IMR-90 (cell line): ENCODE data around the gene ORAI3. TPM values are rescaled to one million over a fixed set of nuclear protein-coding genes. Genes with fewer than 3 reads are reported as not detected.

Experiments used
- ATAC-seq: fragments of 200-7000 bp; cut with Tn5 transposase; 2 replicates; pipeline ENCODE4 v1.9.1; 2020; ENCODE audit warnings: low read depth, mild to moderate bottlenecking, moderate library complexity
- BruUV-seq: library from RNA; stranded (reverse); fragments of 400-500 nt; replicated peaks from 2 replicates; lab custom pipeline; 2021; lab: Mats Ljungman, UMichigan
- CTCF ChIA-PET: fragments of 300-600 bp; formaldehyde crosslinking; extraction: SDS; loops from one replicate; lab custom pipeline; 2021; ENCODE audit warnings: antibody characterized with exemption; lab: Yijun Ruan, JAX
- POLR2A ChIA-PET: fragments of 300-600 bp; sonication (Branson Sonifier 250); formaldehyde crosslinking; loops from one replicate; lab custom pipeline; 2022; ENCODE audit warnings: antibody characterized with exemption; ENCODE audit not compliant: unreplicated experiment; lab: Charles Lee
- DNase-seq: peaks from one replicate; pipeline ENCODE4 v3.0.0; 2013
- H2AFZ ChIP-seq: replicated peaks from 2 replicates; pipeline ENCODE3; 2013; ENCODE audit warnings: low read length, mild to moderate bottlenecking; ENCODE audit not compliant: poor library complexity
- H2AK5ac ChIP-seq: 2 replicates; pipeline ENCODE4 v1.6.1; 2013; ENCODE audit warnings: low read depth, low read length, inconsistent platforms
- H2AK9ac ChIP-seq: replicated peaks from 2 replicates; pipeline ENCODE3; 2013; ENCODE audit warnings: mild to moderate bottlenecking, low read depth, low read length, moderate library complexity; ENCODE audit not compliant: poor library complexity
- H2BK120ac ChIP-seq: 2 replicates; pipeline ENCODE4 v1.6.1; 2013; ENCODE audit warnings: low read depth, low read length, inconsistent platforms
- H2BK15ac ChIP-seq: 3 replicates; pipeline ENCODE4 v1.6.1; 2013; ENCODE audit warnings: low read depth, low read length, inconsistent platforms
- H2BK20ac ChIP-seq: 2 replicates; pipeline ENCODE4 v1.6.1; 2013; ENCODE audit warnings: low read depth, mild to moderate bottlenecking, inconsistent platforms, low read length, moderate library complexity
- H2BK5ac ChIP-seq: 2 replicates; pipeline ENCODE4 v1.6.1; 2013; ENCODE audit warnings: mild to moderate bottlenecking, low read depth, low read length, inconsistent platforms; ENCODE audit not compliant: poor library complexity, severe bottlenecking
- H3K14ac ChIP-seq: replicated peaks from 2 replicates; pipeline ENCODE4 v1.6.1; 2013; ENCODE audit warnings: low read depth, low read length, inconsistent platforms
- H3K18ac ChIP-seq: 2 replicates; pipeline ENCODE4 v1.6.1; 2013; ENCODE audit warnings: low read depth, low read length, control low read depth
- H3K23ac ChIP-seq: 2 replicates; pipeline ENCODE4 v1.6.1; 2013; ENCODE audit warnings: low read depth, low read length, inconsistent platforms
- H3K27ac ChIP-seq: 2 replicates; pipeline ENCODE4 v1.5.1; 2013; ENCODE audit warnings: mild to moderate bottlenecking, control low read depth, low read length; ENCODE audit not compliant: insufficient read depth
- H3K27me3 ChIP-seq: 2 replicates; pipeline ENCODE4 v1.6.1; 2013; ENCODE audit warnings: low read length; ENCODE audit not compliant: control insufficient read depth, insufficient read depth
- H3K36me3 ChIP-seq: 2 replicates; pipeline ENCODE4 v1.6.1; 2013; ENCODE audit warnings: low read length, mixed read lengths; ENCODE audit not compliant: control insufficient read depth, insufficient read depth
- H3K4ac ChIP-seq: 2 replicates; pipeline ENCODE4 v1.6.1; 2013; ENCODE audit warnings: low read depth, low read length, inconsistent platforms
- H3K4me1 ChIP-seq: 2 replicates; pipeline ENCODE4 v1.6.1; 2013; ENCODE audit warnings: low read length, mixed read lengths; ENCODE audit not compliant: control insufficient read depth, insufficient read depth
- H3K4me2 ChIP-seq: 2 replicates; pipeline ENCODE4 v1.6.1; 2013; ENCODE audit warnings: low read depth, mild to moderate bottlenecking, control low read depth, low read length, moderate library complexity
- H3K4me3 ChIP-seq: 2 replicates; pipeline ENCODE4 v1.5.1; 2013; ENCODE audit warnings: low read depth, mild to moderate bottlenecking, control low read depth, low read length, moderate library complexity; ENCODE audit not compliant: insufficient read depth
- H3K56ac ChIP-seq: 2 replicates; pipeline ENCODE4 v1.6.1; 2013; ENCODE audit warnings: low read length, inconsistent platforms; ENCODE audit not compliant: insufficient read depth; ENCODE audit errors: extremely low read depth
- H3K79me1 ChIP-seq, 2 experiments: 2 replicates each; pipeline ENCODE4 v1.6.1; 2013; ENCODE audit warnings: low read length in 2 of 2, inconsistent platforms in 1 of 2, low read depth in 1 of 2
- H3K9ac ChIP-seq: 2 replicates; pipeline ENCODE4 v1.6.1; 2013; ENCODE audit warnings: low read depth, low read length, control low read depth
- H3K9me1 ChIP-seq: 2 replicates; pipeline ENCODE4 v1.6.1; 2013; ENCODE audit warnings: low read length, inconsistent platforms; ENCODE audit not compliant: insufficient read depth
- H3K9me3 ChIP-seq: 2 replicates; pipeline ENCODE4 v1.6.1; 2013; ENCODE audit warnings: low read length; ENCODE audit not compliant: control insufficient read depth, insufficient read depth
- H4K20me1 ChIP-seq: 2 replicates; pipeline ENCODE4 v1.6.1; 2013; ENCODE audit warnings: low read length, inconsistent platforms; ENCODE audit not compliant: insufficient read depth
- H4K5ac ChIP-seq: 2 replicates; pipeline ENCODE4 v1.6.1; 2013; ENCODE audit warnings: mild to moderate bottlenecking, low read depth, low read length, control low read depth
- H4K8ac ChIP-seq, 2 experiments: 2 replicates each; pipeline ENCODE4 v1.6.1; 2013; ENCODE audit warnings: low read depth in 2 of 2, low read length in 2 of 2, control low read depth in 1 of 2, inconsistent platforms in 1 of 2
- H4K91ac ChIP-seq: 2 replicates; pipeline ENCODE4 v1.6.1; 2013; ENCODE audit warnings: low read depth, low read length, inconsistent platforms; ENCODE audit not compliant: insufficient read depth
- BHLHE40 ChIP-seq: fragments of 150-350 bp; IDR thresholded peaks from 2 replicates; pipeline ENCODE4 v1.6.1; 2016; ENCODE audit warnings: mild to moderate bottlenecking, low read depth, low read length
- CHD1 ChIP-seq: IDR thresholded peaks from 2 replicates; pipeline ENCODE4 v1.6.1; 2012; ENCODE audit warnings: low read depth, low read length, improper control_type of control experiment
- MAZ ChIP-seq: IDR thresholded peaks from 2 replicates; pipeline ENCODE4 v1.6.1; 2012; ENCODE audit warnings: low read depth, mild to moderate bottlenecking, low read length, improper control_type of control experiment, moderate library complexity, borderline replicate concordance
- MXI1 ChIP-seq: IDR thresholded peaks from 2 replicates; pipeline ENCODE4 v1.6.1; 2012; ENCODE audit warnings: low read depth, mild to moderate bottlenecking, low read length, moderate library complexity, borderline replicate concordance
- RFX5 ChIP-seq: IDR thresholded peaks from 2 replicates; pipeline ENCODE4 v1.8.0; 2012; ENCODE audit warnings: low read depth, mild to moderate bottlenecking, low read length, moderate library complexity
- WGBS, 2 experiments: methylation state at CpG; one replicate each; pipeline versions ENCODE4 v1.1.5 to v1.1.7; 2013; ENCODE audit warnings: missing lambda C conversion rate in 2 of 2; ENCODE audit not compliant: insufficient read length in 1 of 2; ENCODE audit errors: extremely low coverage in 2 of 2; 5-methylcytosine and 5-hydroxymethylcytosine counted together
- dilution Hi-C: fragments of 300-500 bp; cut with HindIII; formaldehyde crosslinking; loops from one replicate; pipeline ENCODE4 v1.14.3; 2018; ENCODE audit warnings: low sequenced_read_pairs; ENCODE audit not compliant: unreplicated experiment
- in situ Hi-C: fragments of 300-500 bp; cut with MboI; formaldehyde crosslinking; loops from 3 replicates; pipeline ENCODE4 v1.14.3; 2019; ENCODE audit warnings: low sequenced_read_pairs, inconsistent platforms, mixed read lengths
- intact Hi-C: fragments of 100-400 bp; cut with micrococcal nuclease; formaldehyde crosslinking; loops from 2 replicates; pipeline ENCODE4 v1.10.0; 2022
- polyA plus RNA-seq, 3 experiments: library from polyadenylated mRNA; depleted of rRNA; stranded (reverse); fragments of >200 nt; gene quantifications; 2 replicates each; pipeline ENCODE4 v1.2.3, GENCODE V29; 2012; ENCODE audit warnings: low replicate concordance in 1 of 3
- total RNA-seq: library from RNA; depleted of rRNA; stranded (reverse); fragments of >200 nt; gene quantifications from 2 replicates; pipeline ENCODE4 v1.2.3, GENCODE V29; 2012

The ORAI3 gene
- total and polyA plus RNA-seq, 2 of the 4 experiments (the other 2 are of a cell fraction): 6.8 to 16.9 TPM

- Histone ChIP-seq H3K9me3 (no peaks in the 10 kb centered on the region), H4K8ac (no peak overlapping the region), H3K36me3 (peaks cover 26% of the 10 kb centered on the region), H2BK120ac (no peak overlapping the region), H2BK5ac (no peak overlapping the region), H2AFZ (no peak overlapping the region), H3K4me2 (no peak overlapping the region), H4K20me1 (peaks cover 15% of the 10 kb centered on the region), H3K27ac (no peak overlapping the region), H3K56ac (no peak overlapping the region), H3K14ac (no peak overlapping the region), H2AK5ac (no peak overlapping the region), H2AK9ac (no peak overlapping the region), H4K91ac (no peak overlapping the region), H3K4me3 (no peak overlapping the region), H3K23ac (no peak overlapping the region), H2BK15ac (no peak overlapping the region), H3K4ac (no peak overlapping the region), H3K79me1 (peaks cover 20 to 54% of the 10 kb centered on the region in 2 experiments; a peak in 3 of 4 replicates), H4K5ac (no peak overlapping the region), H3K27me3 (no peaks in the 10 kb centered on the region), H3K9me1 (peaks cover 11% of the 10 kb centered on the region; the same call in 1 of the 2 replicates), H3K9ac (no peak overlapping the region), H3K4me1 (peaks cover 7% of the 10 kb centered on the region), H2BK20ac (no peak overlapping the region), H3K18ac (no peak overlapping the region)
- intact Hi-C loops (no loop called here), in situ Hi-C loops (no loop called here), dilution Hi-C loops (no loop called here)
- ChIA-PET POLR2A (no interaction called here), CTCF (no interaction called here)
- ATAC-seq: no peak
- WGBS, 2 experiments: 90% methylated on average over 20 of the region's 38 CpGs; no CpG with 5 or more reads in 1 of the 2 experiments
- no peak for TF ChIP-seq MXI1
- no peak for TF ChIP-seq BHLHE40
- TF ChIP-seq CHD1: no peak
- no peak for TF ChIP-seq MAZ
- TF ChIP-seq RFX5: no peak
- BruUV-seq: no TSS peak
- no peak for DNase-seq
Measured at GRCh38 chr16:30946671-30947540, 2.0 kb upstream of the ORAI3 start.
